GM18951 (cell line): ENCODE results near the gene ETV1.

Experiments used
- POLR2A ChIP-seq: IDR thresholded peaks from 4 replicates; pipeline ENCODE4 v1.6.1; 2011; ENCODE audit warnings: mild to moderate bottlenecking; ENCODE audit not compliant: insufficient read length, insufficient read depth; ENCODE audit errors: extremely low read depth
- in situ Hi-C: fragments of 300-500 bp; cut with MboI; formaldehyde crosslinking; loops from one replicate; pipeline ENCODE4 v1.12.0; 2022; ENCODE audit warnings: low sequenced_read_pairs, mixed read lengths, inconsistent platforms; ENCODE audit not compliant: unreplicated experiment

The ETV1 gene

DNA sequence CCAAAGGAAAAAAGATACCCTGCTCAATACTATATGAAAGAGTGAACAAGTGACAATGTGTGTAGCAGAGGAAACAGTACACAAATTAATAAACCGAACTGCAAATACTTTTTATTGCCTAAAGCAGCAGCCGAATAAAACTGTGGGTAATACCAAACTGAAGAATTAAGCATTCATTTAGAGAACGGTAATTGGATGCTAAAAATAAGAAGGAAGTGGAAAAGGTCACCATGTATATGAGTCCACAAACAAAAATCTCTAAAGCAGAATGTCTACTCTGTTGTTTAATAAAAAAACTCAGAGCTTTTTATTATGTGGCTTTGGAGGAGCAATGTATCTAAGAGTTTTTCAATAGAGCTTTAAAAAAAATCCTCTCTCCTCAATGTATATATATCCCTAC lies 87.9 kb downstream of the ETV1 start:
- in situ Hi-C loops = no loop called here
- TF ChIP-seq POLR2A = no peak

DNA sequence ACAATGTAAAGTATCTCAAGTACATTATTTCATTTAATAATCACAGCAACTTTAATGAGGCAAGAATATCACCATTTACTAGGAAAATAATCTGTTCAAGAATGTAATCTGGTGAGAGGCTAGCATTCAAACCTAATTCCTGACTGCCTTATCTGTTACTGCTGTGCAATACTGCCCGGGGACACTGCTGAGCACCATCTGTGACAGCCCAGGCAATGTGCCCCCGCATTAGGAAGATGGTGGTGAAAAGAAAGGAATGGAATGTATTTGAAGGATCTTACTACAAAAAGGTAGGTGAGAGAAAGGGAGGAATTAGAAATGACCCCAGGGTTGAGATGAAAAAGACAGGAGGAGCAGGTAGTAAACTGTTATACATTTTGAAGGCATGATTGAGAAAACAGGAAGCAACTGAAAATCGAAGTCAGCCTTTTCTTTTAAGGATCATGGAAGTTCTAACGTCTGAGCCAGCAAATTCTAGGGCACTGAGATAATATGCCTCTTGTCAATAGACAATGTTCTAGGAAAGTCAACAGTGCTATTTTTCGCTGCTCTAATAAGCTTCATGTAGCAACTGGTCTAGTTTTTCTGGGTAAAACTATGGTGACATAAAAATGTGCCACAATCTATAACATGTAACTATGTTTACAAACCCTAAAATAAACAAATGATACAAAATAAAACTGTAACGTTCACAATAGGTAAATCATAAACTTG lies 90.4 kb downstream of the ETV1 start:
- in situ Hi-C loops = no loop called here
- no peak for TF ChIP-seq POLR2A

DNA sequence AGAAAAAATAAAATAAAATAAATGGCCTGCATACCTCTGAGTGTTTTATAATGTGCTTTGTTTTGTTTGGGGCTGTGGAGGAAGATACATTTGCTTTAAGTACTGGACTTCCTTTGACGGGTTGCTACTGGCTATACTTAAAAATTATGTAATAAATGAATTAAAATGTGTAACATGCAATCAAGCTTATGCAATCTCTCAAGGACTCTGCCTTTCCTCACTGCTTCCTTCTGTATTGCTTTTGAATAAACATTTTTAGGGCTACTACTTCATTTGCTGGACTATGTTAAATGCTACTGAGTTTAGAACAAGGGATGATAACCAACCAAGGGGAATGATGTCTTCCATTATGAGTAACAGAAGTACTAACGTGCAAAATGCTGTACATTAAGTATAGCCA lies 91.6 kb downstream of the ETV1 start:
- TF ChIP-seq POLR2A = no peak
- in situ Hi-C loops = no loop called here

DNA sequence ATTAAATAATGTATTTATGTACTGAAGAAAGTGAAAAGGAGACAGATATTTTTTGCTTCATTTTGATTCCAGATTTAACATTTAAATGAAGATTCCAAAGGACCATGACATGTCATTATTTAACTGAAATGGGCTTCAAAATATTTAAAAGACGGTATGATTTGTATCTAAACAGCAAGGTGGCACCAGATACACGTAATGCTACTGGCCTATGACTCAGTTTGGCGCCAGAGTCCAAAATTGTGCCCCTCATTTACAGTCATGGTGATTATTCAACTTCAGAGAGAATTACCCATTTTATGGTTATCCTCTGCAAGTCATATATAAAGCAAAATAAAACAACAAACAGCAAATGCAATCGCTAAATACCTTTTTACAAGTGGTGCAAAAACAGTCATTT lies 94.5 kb downstream of the ETV1 start:
- in situ Hi-C loops = no loop called here
- TF ChIP-seq POLR2A = no peak

DNA sequence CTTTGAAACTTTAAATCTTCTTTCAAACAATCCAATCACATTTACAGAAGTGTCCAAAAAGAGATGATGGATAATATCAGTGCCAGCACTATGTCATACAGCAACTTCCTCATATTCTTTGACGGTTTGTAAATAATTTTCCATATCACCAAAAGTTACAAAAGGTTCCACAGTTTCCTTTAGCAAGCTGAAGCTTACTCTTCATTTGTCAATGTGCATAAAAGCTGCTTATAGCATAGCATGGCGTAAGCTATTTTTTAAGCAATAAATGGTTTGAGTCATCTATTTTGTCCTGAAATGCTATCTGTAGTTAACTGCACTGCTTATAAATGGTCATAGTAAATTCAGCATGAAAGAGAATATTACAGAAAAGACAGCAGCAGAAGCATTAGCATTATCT lies 95.1 kb downstream of the ETV1 start:
- TF ChIP-seq POLR2A = no peak
- in situ Hi-C loops = no loop called here

DNA sequence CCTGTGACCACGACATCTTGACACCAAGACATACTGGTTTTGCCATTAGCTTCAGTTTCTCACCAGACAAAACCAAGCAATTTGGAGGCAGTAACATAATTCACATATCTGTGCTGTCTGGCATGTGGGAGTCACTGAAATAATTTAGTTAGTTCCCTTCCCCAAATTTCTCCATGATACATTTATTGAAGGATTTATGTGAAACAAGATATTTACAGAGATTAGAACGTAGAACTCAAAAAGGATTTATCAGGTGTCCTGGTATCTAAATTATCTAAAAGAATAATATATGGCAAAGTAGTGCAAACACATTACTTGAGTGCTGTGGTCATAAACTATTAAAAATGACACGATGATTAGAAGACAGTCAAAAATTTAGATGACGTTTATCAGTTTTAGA lies 98.7 kb downstream of the ETV1 start:
- no peak for TF ChIP-seq POLR2A
- in situ Hi-C loops = no loop called here

DNA sequence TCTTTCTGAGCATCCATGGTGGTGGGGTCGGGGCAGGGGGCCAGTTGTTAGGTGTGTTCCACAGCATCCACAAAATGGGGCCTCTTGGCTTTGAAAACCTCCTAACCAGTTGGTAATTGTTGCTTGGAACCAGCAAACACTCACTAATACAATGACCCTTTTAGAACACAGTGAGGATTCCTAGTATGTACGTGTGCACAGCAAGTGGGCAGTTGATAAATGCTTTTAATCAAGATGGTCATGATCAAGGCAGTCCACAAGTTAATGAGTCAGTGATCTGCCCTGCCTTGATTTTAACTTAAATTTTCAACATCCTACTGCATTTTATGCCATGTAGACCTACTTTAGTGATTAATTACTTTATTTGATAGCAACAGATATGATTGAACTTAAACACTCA lies 103.1 kb downstream of the ETV1 start:
- no peak for TF ChIP-seq POLR2A
- in situ Hi-C loops = no loop called here

DNA sequence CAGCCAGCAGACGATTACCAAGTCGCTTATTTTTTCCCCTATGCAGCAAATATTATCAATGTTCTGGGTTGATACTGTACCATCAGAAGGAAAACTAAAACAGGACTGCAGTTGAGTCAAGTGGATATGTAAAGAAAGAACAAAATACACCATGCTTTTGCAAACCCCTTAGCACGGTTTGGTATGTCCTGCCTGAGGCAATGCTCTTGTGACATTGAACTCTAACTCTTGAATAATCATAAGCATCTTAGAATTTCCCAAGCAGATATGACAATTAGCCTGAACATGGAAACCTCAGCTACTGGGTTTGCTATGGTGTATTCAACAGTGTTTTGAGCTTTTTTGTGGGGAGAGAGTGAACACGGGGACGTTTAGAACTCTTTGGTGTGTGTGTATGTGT lies 107.4 kb downstream of the ETV1 start:
- TF ChIP-seq POLR2A = no peak
- in situ Hi-C loops = no loop called here

DNA sequence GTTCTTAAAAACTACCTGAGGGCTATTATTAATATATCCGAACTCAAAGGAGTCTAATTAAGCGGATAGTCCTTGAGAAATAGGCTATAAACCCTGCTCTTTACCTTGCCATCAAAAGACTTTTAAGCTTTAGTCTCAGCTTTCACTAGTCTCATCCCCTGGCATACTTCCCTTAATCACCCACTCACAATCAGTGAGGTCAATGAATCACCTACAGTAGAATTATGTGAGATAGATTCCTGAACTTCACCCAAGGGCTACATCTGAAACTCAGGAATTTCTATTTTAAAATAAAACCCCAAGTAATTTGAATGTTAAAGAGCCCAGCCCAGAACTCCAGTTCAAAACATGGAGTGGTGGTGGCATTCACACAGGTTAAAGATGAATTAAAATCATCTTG lies 108.7 kb downstream of the ETV1 start:
- no peak for TF ChIP-seq POLR2A
- in situ Hi-C loops = no loop called here

DNA sequence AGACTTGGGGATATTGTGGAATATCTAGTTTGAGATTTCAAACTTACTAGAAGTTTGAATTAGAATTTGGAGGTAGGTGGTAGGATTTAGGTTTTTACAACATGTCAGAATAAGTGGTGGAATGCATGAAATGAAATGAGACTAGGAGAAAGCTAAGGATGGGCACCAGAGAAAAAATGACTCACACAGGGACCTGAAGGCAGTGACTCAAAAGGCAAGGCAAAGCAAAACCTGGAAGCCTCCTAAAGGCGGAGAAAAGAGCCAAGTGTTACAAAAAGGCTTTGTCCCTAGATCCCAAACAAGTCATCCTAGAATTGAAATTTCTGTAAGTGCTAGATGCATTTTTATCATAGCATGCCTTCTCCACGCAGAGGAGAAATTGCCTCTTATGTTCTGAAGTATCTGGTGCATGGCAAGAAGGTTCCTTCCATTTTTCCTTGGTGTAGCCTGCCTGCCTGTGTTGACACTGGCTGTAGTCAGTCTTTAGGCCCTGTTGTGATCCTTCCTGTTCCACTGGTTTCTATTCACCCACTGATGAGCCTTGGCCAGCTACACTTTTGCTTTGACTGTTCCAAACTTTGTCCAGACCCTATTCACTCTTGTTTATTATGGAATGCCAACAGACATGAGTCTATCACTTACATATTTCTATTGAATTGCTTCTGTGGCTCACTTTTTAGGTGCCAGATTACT lies 109.3 kb downstream of the ETV1 start:
- no peak for TF ChIP-seq POLR2A
- in situ Hi-C loops = no loop called here

DNA sequence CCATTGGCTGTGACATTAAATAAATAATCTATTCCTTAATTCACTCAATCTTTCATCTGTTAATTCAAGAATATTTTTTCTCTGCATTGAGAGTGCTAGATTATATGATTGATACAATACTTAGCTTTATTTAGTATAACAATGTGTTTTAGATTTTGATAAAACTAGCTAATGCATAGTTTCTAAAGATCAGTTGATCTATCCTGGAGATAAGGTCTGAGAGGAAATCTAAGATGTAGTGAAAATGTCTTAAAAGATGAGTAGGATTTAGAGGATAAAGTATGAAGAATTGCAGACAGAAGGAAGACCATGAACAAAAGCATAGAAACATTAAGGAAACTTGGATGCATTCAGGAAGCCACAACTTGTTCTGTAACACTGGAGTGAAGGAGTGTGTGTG lies 110.3 kb downstream of the ETV1 start:
- in situ Hi-C loops = no loop called here
- TF ChIP-seq POLR2A = no peak

DNA sequence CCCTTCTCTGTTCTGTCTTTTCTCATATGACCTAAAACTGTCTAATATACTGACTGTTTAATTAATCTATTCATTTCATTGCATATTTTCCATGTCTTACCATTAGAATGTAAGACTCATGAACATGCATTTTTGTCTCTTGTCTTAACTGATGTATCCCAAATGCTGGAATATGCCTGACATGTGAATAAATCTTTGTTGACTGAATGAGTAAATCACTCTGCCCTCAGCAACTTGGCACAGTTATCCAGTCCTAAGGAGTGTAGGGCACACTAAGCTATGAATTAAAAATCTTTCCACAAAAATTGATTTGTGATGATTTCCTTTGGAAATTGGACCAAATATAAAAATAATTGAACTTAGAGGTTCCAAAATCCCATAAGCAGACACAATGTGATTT lies 111.3 kb downstream of the ETV1 start:
- no peak for TF ChIP-seq POLR2A

DNA sequence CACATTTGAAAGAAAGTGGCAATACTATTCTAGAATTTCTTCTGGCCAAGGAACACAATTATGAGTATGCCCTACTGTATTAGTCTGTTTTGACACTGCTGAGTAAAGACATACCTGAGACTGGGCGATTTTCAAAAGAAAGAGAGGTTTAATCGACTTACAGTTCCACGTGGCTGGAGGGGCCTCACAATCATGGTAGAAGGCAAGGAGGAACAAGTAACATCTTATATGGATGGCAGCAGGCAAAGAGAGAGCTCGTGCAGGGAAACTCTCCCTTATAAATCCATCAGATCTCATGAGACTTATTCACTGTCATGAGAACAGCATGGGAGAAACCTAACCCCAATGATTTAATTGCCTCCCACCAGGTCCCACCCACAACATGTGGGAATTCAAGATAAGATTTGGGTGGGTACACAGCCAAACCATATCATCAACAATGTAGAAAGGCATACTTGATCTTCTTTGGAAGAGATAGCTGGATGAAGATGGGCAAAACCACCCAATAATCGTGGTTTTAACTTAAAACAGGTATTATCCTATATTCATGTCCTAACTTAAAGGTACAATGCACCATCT lies 113.9 kb downstream of the ETV1 start:
- TF ChIP-seq POLR2A = no peak
- in situ Hi-C loops = no loop called here

More for the DNA sequence above, 111.3 kb downstream of the ETV1 start:
- in situ Hi-C loops = no loop called here

DNA sequence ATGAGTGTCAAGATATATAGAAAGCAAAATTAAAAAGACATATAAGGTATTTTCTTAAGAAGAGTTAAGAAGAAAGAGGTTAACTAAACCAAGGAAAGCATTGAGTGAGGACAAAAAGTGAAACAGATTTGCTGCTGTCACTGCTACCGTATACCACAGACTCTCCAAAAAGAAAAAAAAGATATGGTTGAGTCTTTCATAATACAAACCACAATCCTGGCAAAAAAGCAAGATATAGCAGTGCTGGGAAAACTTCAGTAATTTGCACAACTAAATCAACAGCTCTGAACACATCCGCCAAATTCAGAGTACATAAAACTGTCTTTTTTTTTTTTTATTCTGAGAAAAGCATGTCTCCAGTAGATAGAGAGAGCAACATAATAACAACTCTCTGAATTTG lies 114.7 kb downstream of the ETV1 start:
- in situ Hi-C loops = no loop called here
- TF ChIP-seq POLR2A = no peak
